ENCODE data around the gene DNAH1.
A peak's percentile ranks its signal among the peaks of the same experiment; 100 is the strongest.

Gene DNAH1

DNA sequence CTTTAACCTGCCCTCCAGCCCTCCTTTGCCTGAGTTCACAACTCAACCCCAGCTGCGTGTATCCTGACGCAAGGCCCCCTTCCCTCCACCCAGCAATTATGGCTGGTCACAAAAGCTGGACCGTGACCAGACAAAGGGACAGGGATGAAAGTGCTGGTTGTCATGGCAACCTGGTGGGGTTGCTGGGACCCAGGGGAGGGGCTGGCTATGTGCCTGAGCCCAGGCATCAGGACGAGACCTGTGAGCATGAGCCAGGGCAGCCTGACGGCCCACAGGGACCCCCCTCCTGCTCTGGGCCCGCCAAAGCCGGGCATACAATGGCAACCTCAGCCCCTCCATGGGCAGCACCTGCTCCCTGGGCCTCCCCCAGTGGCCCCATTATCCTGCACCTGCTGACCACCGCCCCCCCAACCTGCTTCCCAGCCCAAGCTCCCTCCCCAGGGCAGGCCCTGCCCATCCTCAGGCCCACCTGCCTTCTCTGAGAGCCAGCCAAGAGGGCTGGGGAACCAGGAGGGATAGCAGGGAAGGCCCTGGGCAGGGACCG, 4.5 kb upstream of the DNAH1 start:
- no peak for DNase-seq (ENCODE audit: low spot score)

DNA sequence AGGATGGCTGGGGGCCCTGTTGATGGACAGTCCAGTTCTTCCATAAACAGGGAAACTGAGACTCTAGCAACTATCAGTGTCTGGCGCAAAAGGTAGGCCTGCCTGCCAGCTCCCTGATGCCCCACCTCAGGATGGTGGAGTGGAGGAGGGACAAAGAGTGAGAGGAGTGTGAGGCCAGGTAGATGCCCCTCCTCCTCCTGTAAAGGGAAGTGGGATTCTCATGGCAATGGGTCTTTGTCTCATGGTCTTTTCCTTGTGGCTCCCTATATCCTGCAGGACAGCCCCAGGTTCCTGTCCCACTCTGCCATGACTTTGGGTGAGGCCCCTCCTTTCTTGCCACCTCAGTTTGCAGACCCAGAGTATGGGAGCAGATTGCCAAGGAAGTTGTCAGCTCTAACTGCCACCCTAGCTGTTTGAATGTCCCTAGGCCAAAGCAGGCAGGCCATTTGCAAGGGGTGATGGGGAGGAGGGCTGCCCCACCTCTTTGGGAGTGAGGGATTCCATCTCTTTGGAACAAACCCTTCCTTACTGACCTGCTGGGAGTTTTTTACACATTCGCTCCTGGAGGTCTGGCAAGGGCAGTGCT, 2.8 kb upstream of the DNAH1 start:
- no peak for DNase-seq (ENCODE audit: low spot score)

- no peak for DNase-seq (ENCODE audit: low spot score)
Observed at GRCh38 chr3:52313774-52314188, 2.3 kb upstream of the DNAH1 start.

DNA sequence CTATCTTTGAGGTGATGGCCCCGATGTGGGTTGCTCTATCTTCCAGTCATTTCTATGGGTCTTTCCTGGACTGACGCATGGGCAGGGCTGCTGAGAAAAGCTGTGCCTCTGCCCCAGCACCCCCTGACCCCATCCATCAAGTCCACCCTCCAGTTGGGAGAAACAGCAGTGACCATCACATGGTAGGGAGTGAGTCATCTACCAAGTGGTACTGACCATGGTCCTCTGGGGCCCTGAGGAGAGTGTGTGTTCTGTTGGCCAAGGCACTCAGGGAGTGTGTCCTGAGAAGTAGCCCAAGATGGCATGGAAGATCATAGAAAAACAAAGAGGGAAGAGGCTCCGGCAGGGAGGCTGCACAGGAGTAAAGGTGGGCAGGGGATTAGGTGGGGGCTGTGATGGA, 1.6 kb upstream of the DNAH1 start:
- DNase-seq (ENCODE audit: low spot score) = no peak

DNA sequence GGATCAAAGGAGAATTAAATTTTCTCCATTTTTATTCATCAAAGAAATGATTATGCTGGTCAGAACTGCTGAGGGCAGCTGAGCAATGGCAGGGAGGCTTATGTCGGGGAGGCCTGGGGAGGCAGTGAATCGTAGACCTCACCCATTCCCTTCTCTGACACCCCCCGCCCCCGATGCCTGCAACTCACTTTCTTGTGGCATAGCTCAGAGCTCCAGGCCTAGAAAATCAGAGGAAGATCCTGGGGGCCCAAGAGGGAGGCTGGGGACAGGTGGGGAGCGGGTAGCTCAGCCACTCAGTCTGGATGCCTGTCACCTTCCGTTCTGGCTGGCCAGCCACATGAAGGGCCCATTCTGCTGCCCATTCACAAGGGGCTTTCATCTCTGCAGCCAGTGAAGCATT, 1.1 kb upstream of the DNAH1 start:
- no peak for DNase-seq (ENCODE audit: low spot score)

- DNase-seq (ENCODE audit: low spot score) = no peak
Observed at GRCh38 chr3:52317208-52318000, 1.3 kb downstream of the DNAH1 start.

GRCh38 chr3:52318186-52318816, 2.2 kb downstream of the DNAH1 start:
- no peak for DNase-seq (ENCODE audit: low spot score)

- DNase-seq (ENCODE audit: low spot score) = no peak
Observed at GRCh38 chr3:52319921-52320595, 3.9 kb downstream of the DNAH1 start.

GRCh38 chr3:52321481-52321880, 5.4 kb downstream of the DNAH1 start:
- DNase-seq (ENCODE audit: low spot score) = no peak

DNA sequence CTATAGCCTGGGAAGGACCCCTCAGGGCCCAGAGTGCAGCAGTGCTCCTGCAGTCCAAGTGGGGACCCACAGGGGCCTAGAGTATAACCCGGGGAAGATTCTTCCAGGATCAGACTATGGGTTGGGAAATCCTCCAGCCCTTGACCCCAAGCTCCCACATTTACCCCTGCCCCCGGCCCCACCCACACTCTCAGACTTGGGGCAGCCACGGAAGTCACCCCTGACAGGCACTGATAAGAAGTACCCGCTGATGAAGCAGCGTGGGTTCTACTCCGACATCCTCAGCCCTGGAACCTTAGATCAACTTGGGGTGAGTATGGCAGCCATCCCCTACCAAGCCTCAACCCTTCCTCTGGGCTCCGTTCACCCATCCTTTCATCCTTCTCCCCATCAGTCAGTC, 6.3 kb downstream of the DNAH1 start:
- DNase-seq (ENCODE audit: low spot score) = no peak

DNA sequence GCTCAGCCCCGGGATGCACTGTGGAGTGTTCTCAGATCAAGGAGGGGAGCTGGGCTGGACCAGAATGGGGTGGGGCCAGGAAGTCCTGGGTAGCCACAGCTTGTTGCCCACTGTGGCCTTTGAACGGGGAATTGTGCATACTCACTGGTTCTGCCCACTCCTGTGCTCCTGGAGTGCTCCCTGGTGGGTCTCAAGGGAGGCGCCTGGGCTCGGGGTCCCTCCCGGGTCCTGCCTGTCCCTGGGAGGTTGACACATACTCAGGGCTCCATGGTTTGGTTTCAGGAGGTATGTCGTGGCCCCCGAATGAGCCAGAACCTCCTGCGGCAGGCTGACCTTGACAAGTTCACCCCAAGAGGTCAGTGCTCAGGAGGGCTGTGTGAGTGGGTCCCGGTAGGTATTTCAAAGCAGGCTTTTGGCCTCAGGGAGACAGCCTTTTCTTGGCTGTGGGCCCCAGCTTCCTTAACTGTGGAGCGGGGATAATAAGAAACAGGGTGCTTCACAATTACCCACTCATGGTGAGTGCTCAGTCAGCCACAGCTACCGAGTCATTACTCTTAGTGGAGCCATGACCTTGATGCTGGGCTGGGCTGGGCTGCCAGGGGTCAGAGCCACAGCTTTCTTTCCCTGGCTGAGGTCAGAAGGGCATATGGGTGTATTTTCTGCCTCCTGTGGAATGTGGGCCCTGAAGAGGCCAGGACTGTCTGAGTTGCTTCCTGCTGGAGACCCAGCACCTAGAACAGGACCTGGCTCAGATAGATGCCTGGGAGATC, 7.6 kb downstream of the DNAH1 start:
- no peak for DNase-seq (ENCODE audit: low spot score)

DNA sequence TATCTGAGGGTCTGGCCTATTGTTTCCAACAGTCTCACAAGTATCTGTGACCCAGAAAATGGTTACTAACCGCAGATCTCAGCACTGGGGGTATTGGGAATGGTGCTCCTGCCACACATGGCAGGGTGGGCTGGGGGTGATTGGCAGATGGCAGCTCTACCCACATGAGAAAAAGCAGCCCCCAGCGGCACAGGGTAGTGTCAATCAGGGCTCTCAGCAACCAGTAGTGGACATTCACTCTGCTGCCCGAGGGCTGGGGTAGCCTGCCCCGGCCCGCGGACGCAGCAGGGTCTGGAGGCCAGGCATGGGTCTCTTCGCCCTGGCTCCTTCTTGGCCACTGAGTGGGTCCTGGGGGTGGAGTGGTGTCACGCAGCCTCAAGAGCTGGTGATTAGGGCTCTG, 8.6 kb downstream of the DNAH1 start:
- no peak for DNase-seq (ENCODE audit: low spot score)

DNA sequence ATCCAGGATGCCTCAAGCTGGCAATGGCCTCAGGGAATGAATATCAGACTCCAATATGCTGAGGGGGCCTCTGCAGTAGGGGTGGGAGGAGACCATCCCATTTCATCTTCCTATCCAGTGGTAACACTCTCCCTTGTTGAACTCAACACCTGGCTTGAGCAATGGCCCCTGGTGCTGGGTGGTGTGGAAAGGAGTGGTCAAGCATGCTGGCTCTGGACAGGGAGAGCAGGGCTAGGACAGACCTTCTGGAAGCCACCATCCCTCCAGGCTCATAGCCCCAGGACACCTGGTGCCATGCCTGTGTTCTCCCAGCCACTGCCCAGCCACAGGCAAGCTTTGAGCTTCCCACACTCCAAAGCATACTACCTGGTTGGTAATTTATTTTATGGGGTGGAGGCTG, 9.6 kb downstream of the DNAH1 start:
- DNase-seq (ENCODE audit: low spot score) = no peak

GRCh38 chr3:52326976-52327375, 10.9 kb downstream of the DNAH1 start:
- DNase-seq (ENCODE audit: low spot score) = no peak

GRCh38 chr3:52327486-52328290, 11.6 kb downstream of the DNAH1 start:
- DNase-seq (ENCODE audit: low spot score) = no peak

DNA sequence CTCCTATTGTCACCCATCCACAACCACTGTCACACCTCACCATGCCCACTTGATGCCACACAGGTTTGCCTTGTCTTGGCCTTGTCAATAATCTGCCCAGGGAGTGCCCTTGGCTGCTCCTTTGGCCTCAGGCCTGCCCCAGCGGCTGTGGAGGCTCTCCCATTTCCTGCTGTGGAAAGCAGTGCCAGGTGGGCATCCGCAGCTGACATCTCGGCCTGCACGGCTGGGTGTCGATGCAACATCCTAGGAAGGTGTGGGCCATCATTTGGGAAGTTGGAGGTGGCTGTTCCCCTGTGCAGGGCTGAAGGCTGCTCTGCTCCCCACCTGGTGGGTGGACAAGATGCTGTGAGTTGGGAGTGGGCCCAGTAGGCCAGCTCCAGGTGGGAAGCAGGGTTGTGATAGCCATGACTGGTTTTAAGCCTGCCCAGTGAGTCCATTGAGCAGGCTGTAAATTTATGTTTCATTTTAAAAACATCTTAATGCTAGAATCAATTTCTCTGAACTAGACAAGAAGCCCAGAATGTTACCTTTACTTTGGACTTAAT, 12.5 kb downstream of the DNAH1 start:
- DNase-seq (ENCODE audit: low spot score) = no peak

DNA sequence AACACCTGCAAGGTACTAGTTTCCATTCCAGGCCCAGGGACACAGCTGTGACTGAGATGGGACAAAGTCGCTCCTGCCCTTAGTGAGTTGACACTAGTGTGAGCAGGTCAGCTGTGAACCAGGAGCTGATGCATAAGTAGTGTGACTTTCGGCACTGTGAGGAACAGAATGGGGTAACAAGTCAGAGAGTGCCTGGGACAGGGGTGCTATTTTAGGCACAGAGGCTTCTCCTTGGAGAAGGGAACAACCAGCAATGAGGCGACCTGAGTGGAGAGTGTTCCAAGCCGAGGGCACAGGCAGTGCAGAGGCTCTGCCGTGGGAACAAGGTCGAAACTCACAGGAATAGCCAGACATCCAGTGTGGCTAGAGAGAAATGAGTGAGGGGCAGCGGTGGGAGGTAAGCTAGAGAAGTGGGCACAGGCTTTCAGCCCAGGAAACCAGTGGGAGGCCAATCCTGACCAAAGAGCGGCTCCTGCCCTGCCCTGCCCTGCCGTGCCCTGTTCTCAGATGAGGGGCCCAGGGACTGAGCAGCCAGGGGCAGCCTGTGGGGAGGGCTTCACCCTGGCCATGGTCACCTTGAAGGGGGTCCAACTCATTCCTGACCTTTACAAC, 14.2 kb downstream of the DNAH1 start:
- no peak for DNase-seq (ENCODE audit: low spot score)

DNA sequence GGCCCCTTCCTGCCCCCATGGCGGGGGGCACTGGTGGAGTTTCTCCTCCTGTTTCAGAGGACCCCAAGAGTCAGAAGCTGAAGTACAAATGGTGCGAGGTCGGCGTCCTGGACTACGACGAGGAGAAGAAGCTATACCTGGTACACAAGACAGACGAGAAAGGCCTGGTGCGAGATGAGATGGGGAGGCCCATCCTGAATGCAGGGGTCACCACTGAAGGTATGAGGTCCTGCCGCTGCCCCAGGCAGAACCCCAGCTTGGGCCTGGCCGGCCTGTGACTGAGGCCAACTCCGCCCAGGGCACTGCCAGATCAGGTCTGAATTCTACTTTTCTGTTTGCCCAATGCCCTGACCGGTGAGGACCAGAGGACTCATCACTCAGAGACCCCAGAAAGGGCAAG, 15.0 kb downstream of the DNAH1 start:
- no peak for DNase-seq (ENCODE audit: low spot score)

DNA sequence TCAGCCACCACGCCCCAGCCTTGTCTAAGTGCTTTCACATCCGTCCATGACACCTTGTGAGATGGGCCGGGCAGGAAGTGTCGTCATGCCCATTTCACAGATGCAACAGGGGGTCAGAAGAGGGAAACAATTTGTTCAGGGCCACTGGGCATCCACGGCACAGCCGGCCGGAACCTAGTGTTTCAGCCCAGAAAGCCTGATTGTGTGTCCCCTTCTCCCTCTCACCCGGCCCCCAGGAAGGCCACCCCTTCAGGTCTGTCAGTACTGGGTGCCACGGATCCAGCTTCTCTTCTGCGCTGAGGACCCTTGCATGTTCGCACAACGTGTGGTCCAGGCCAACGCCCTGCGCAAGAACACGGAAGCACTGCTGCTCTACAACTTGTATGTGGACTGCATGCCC, 15.8 kb downstream of the DNAH1 start:
- no peak for DNase-seq (ENCODE audit: low spot score)

DNA sequence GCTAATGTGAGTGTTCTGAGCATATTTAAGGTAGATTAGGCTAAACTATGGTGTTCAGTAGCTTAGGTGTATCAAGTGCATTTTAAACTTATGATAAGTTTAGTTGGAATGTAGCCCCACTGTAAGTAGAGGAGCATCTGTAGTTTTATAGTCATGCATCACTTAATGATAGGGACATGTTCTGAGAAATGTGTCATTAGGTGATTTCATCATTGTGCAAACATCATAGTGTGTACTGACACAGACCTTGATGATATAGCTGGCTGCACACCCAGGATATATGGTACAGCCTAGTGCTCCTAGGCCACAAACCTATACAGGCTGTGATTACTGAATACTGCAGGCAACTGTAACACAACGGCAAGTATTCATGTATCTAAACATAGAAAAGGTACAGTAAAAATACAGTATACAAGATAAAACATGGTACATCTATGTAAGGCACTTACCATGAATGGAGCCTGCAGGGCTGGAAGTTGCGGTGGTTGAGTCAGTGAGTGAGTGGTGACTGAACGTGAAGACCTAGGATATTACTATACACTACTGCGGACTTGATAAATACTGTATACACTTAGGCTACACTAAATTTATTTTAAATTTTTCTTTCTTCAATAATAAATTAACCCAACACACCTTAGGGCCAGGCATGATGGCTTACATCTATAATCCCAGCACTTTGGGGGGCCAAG, 17.9 kb downstream of the DNAH1 start:
- DNase-seq (ENCODE audit: low spot score) = peak; percentile 41
